Coronary artery (tissue), 2 donors: Measurements from ENCODE around the gene PTPN13.
"Not testable (repeated sequence)": the region's sequence is repeated elsewhere in the genome, so short reads cannot be mapped to it uniquely, and the experiment has no call there.

Source experiments
- DNase-seq: peaks from one replicate; pipeline ENCODE4 v3.0.0-alpha.2; 2017; ENCODE audit warnings: low spot score
- H3K27ac ChIP-seq, 2 donors: fragments of 200-600 bp; sonication (generic); one replicate each; pipeline ENCODE4 v1.5.1; 2016 to 2019
- H3K4me3 ChIP-seq: fragments of 200-600 bp; sonication (generic); 2 replicates; pipeline ENCODE4 v1.5.1; 2016; ENCODE audit warnings: mild to moderate bottlenecking, moderate library complexity
- CTCF ChIP-seq: fragments of 200-600 bp; sonication (generic); IDR thresholded peaks from one replicate; pipeline ENCODE4 v1.5.1; 2019; ENCODE audit warnings: antibody characterized with exemption

PTPN13 gene

GRCh38 chr4:86688026-86688425, 93.9 kb downstream of the PTPN13 start:
- Histone ChIP-seq H3K27ac (no peak overlapping the region), H3K4me3 (no peak overlapping the region)
- DNase-seq: no peak
- TF ChIP-seq CTCF: no peak

- TF ChIP-seq CTCF: no peak
- H3K27ac ChIP-seq: no peak overlapping the region
- no peak overlapping the region for H3K4me3 ChIP-seq
- DNase-seq: no peak
These were observed 110.5 kb downstream of the PTPN13 start for GRCh38 chr4:86704601-86705000.

- no peak overlapping the region for H3K27ac ChIP-seq
These were observed 112.9 kb downstream of the PTPN13 start for GRCh38 chr4:86706923-86707597.

GRCh38 chr4:86717651-86718050, 123.5 kb downstream of the PTPN13 start:
- Histone ChIP-seq H3K27ac (no peak overlapping the region), H3K4me3 (no peak overlapping the region)
- TF ChIP-seq CTCF: no peak
- no peak for DNase-seq

More at GRCh38 chr4:86706923-86707597, 112.9 kb downstream of the PTPN13 start:
- DNase-seq: no peak
- H3K4me3 ChIP-seq: no peak overlapping the region
- TF ChIP-seq CTCF: no peak

GRCh38 chr4:86718152-86718551, 124.0 kb downstream of the PTPN13 start:
- no peak for DNase-seq
- no peak for TF ChIP-seq CTCF
- no peak overlapping the region for H3K4me3 ChIP-seq
- no peak overlapping the region for H3K27ac ChIP-seq

- H3K4me3 ChIP-seq, H3K27ac ChIP-seq, DNase-seq: not testable (repeated sequence)
These were observed 125.0 kb downstream of the PTPN13 start for GRCh38 chr4:86719149-86719548.

- Histone ChIP-seq H3K27ac (no peak overlapping the region), H3K4me3 (no peak overlapping the region)
- DNase-seq: no peak
- no peak for TF ChIP-seq CTCF
These were observed 126.5 kb downstream of the PTPN13 start for GRCh38 chr4:86720508-86721068.
